ENCODE measurements around the gene BCL2L1. TPM values are rescaled to one million over a fixed set of nuclear protein-coding genes. Genes with fewer than 3 reads are reported as not detected.

BCL2L1 gene
- 22.8 and 33.6 TPM in 2 replicates for total RNA-seq

DNA sequence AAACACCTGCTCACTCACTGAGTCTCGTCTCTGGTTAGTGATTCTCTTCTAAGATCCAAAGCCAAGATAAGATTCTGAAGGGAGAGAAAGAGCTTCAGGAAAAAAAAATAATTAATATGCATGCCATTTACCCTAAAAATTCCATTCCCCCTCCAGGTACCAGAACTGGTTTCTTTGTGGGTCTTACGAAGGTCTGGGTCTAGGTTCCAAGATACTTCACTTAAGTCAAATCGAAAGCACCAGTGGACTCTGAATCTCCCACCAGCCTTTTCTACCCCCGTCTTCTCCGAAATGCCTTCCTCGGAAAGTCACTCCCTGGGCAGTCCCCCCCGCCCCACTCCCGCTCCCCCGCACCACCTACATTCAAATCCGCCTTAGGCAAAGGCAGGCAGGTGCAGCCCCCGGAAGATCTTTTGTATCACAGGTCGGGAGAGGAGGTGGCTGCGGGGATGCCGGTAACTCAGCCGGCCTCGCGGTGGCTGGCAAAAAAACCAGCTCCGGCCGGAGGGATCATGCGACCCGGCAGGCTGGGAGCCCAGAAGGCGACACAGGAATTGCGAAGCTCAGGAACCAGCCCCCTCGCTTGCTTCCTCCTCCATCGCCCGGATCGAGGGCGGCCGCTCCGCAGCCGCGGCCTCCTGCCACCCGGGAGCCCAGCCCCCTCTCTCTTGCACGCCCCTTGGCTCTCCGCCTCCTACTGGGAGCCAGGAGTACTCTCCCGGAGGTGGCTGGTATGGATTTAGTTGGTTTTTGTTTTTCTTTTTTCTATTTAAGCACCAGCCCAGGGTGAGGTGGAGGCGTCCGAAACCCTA, at the start of gene BCL2L1:
Gene BCL2L1, minus strand, starts transcription at position 612 of the 812 bp plus-strand sequence. CDS start 650 bp downstream, outside the sequence.

GRCh38 chr20:31738729-31739549, 16.3 kb upstream of the BCL2L1 start, which contains the start of gene TPX2:
TSS of gene TPX2 (plus strand) at chr20:31739290. CDS start at chr20:31757477, 18,187 bp downstream.

GRCh38 chr20:31637660-31638059, 85.0 kb downstream of the BCL2L1 start, which contains the start of gene COX4I2:
TSS of gene COX4I2 (plus strand) at chr20:31637912. CDS start at chr20:31639018, 1,106 bp downstream.

Other genes starting within 250 kb of the BCL2L1 start
- not detected in 2 replicates for gene DEFB124, start 247.7 kb downstream of the BCL2L1 start, total RNA-seq
- gene REM1, start 247.6 kb downstream of the BCL2L1 start, total RNA-seq: 0.09 TPM in 1 of 2 replicates, not detected in the other
- gene HM13, start 208.4 kb downstream of the BCL2L1 start, total RNA-seq: 46.4 and 55.9 TPM in 2 replicates
- gene ID1, start 117.6 kb downstream of the BCL2L1 start, total RNA-seq: 141 and 149 TPM in 2 replicates
- gene COX4I2, start 85.0 kb downstream of the BCL2L1 start, total RNA-seq: not detected in 2 replicates
- gene TPX2, start 16.4 kb upstream of the BCL2L1 start, total RNA-seq: 4.6 and 5.6 TPM in 2 replicates
- gene MYLK2, start 96.5 kb upstream of the BCL2L1 start, total RNA-seq: under 0.01 TPM in 1 of 2 replicates, not detected in the other
- 0.09 TPM in 1 of 2 replicates, not detected in the other for gene FOXS1, start 122.7 kb upstream of the BCL2L1 start, total RNA-seq
- 0.14 TPM in 1 of 2 replicates, not detected in the other for gene DUSP15, start 147.7 kb upstream of the BCL2L1 start, total RNA-seq
- under 0.01 and 0.09 TPM in 2 replicates for gene TTLL9, start 147.8 kb upstream of the BCL2L1 start, total RNA-seq
- 3.4 and 4.3 TPM in 2 replicates for gene PDRG1, start 229.2 kb upstream of the BCL2L1 start, total RNA-seq
- not detected in 2 replicates for gene XKR7, start 245.3 kb upstream of the BCL2L1 start, total RNA-seq